ENCODE measurements around the gene PRKG1. TPM values are rescaled to one million over a fixed set of nuclear protein-coding genes. Genes with fewer than 3 reads are reported as not detected.

Gene PRKG1
- total RNA-seq, 1 experiment from 2014 or later = 10.4 TPM

- Histone ChIP-seq H3K9ac (ENCODE audit: extremely low read depth, insufficient read length, low read length) (no peak overlapping the region), H2AFZ (ENCODE audit: low read length) (no peak overlapping the region)
Observed at GRCh38 chr10:52194716-52195115, 1120.4 kb downstream of the PRKG1 start.

More at GRCh38 chr10:52194716-52195115, 1120.4 kb downstream of the PRKG1 start:
- H3K36me3 Mint-ChIP-seq (ENCODE audit: insufficient read depth in 1 of 3, low read depth in 3 of 3) = no peaks in the 10 kb centered on the region
- Histone ChIP-seq H3K23ac (ENCODE audit: insufficient read length, low read depth, low read length) (no peak overlapping the region), H2BK12ac (ENCODE audit: insufficient read length, low read depth, low read length) (no peak overlapping the region), H3K27me3 (ENCODE audit: insufficient read depth, low read length) (no peaks in the 10 kb centered on the region), H3K23me2 (ENCODE audit: insufficient read length, low read depth, low read length, poor library complexity, severe bottlenecking) (no peaks in the 10 kb centered on the region), H3K56ac (ENCODE audit: insufficient read length, low read depth, low read length) (no peak overlapping the region), H2BK5ac (ENCODE audit: insufficient read length, low read length) (no peak overlapping the region), H2BK15ac (ENCODE audit: low read depth, low read length) (no peak overlapping the region), H4K8ac (replicated peaks; ENCODE audit: insufficient read length, low read depth, low read length) (no peak overlapping the region), H3K18ac (ENCODE audit: insufficient read length, low read depth, low read length) (no peak overlapping the region), H3K4me1 (ENCODE audit: insufficient read depth, low read length) (no peaks in the 10 kb centered on the region), H4K91ac (ENCODE audit: insufficient read length, low read depth, low read length) (no peak overlapping the region), H3K79me2 (ENCODE audit: insufficient read depth, low read length) (no peaks in the 10 kb centered on the region), H4K20me1 (ENCODE audit: control insufficient read depth, insufficient read depth, insufficient read length) (no peaks in the 10 kb centered on the region), H3K4me2 (ENCODE audit: insufficient read depth, insufficient read length, low read length) (no peak overlapping the region), H2BK120ac (ENCODE audit: low read depth, low read length, poor library complexity, severe bottlenecking) (no peak overlapping the region), H3K14ac (ENCODE audit: insufficient read depth, low read length) (no peak overlapping the region), H3K9me3 (ENCODE audit: control insufficient read depth, low read depth, low read length) (no peaks in the 10 kb centered on the region), H2AK5ac (ENCODE audit: insufficient read length, low read length) (no peak overlapping the region), H3K4ac (ENCODE audit: low read depth, low read length) (no peak overlapping the region), H3K79me1 (ENCODE audit: insufficient read depth, low read depth, low read length, poor library complexity, severe bottlenecking) (no peaks in the 10 kb centered on the region), H2BK20ac (ENCODE audit: low read depth, low read length, poor library complexity, severe bottlenecking) (no peak overlapping the region), H3K27ac (ENCODE audit: insufficient read length, low read depth, low read length) (no peak overlapping the region), H3T11ph (ENCODE audit: low read length) (no peak overlapping the region), H4K5ac (ENCODE audit: insufficient read length, low read depth, low read length) (no peak overlapping the region)
- peaks cover 8 to 10% of the 10 kb centered on the region in 2 experiments for H3K4me1 Mint-ChIP-seq
- no peaks in the 10 kb centered on the region for H3K27me3 Mint-ChIP-seq (ENCODE audit: low read depth)
- H3K27ac Mint-ChIP-seq = no peak overlapping the region
- DNase-seq = no peak
- TF ChIP-seq CTCF (conservative IDR thresholded peaks at IDR 0.05) = no peak
- H3K9me3 Mint-ChIP-seq = no peaks in the 10 kb centered on the region
- no peak overlapping the region for H3K4me3 Mint-ChIP-seq

Data from H9 (cell line).